Stimulated activated CD4-positive, alpha-beta T cell treated with anti-CD3 and anti-CD28 coated beads, Interleukin-1b, Interleukin-23, amount 100 ng/mL, for 4 hours (primary cell): ENCODE measurements around the gene EBF3.

Experiments
- DNase-seq, 2 donors: peaks; one replicate each; pipeline ENCODE4 v3.0.0-alpha.2; 2020; ENCODE audit warnings: low read depth in 2 of 2

EBF3 gene

DNA sequence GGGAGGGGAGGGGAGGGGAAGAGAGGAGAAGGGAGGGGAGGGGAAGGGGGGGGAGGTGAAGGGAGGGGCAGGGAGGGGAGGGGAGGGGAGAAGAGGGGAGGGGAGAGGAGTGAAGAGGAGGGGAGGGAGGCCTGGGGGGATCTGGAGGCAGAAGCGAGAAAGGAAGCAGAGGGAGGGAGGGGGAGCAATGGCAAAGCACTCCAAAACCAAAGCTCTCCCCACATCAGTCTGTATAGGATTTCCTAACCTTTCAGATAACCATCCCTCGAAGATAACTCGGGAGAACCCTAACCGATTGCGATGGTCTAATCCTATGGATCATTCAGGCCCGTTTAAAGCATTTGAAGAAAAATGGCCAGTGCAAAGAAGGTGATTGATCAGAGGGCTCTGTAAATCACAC lies 19.0 kb downstream of the EBF3 start:
- DNase-seq = no peak

DNA sequence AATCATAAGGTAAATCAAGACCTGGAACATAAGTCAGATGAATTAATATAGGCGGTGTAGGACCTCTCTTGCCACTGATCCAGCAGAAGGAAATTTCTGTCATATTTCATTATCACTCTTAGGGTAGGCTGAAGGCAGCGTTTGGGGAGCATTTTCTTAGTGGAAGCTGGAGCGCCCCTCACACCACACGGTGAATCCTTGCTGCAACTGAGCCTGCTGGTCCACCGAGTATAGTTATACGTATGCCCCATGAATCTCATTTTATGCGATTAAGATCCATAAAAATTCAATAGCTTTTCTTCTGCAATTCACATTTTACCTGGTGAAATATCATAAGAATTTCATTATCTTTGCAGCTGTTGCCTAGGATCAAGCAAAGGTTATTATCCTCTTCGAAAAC lies 19.6 kb downstream of the EBF3 start:
- no peak for DNase-seq

DNA sequence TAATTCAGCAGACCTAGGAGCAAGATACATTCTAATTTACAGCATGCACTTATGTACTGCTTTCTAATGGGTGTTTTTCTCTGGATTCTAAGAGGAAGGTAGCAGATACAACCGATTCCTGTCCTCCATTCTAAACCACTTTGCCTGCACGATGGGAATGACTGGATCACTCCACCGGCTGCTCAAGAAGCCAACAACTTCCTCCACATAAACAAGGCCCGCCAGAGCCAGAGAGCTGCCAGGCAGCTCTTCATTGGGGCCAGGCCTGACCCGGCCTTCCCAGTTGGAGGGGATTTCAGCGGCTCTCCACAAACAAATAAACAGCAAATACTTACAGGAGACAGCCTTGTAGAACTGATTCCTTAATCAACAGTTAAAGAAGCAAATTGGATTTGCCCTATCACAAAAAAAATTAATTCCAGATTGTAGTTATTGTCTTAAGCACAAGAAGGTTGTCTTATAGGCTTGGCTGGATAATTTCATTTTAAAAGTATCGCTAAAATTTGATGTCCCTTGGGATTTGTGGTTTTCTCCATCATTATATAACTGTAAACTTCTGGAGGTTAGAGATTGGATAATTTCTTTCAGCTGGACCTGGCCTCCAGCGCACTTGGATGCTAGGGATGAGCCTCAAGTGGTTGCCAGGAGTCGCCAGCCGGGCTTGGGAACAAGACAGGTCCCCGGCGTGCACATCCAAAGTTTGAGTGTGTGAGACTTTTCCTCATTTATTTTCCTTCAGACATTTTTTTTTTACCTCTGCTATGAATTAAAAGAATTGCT lies 20.9 kb downstream of the EBF3 start:
- no peak for DNase-seq

DNA sequence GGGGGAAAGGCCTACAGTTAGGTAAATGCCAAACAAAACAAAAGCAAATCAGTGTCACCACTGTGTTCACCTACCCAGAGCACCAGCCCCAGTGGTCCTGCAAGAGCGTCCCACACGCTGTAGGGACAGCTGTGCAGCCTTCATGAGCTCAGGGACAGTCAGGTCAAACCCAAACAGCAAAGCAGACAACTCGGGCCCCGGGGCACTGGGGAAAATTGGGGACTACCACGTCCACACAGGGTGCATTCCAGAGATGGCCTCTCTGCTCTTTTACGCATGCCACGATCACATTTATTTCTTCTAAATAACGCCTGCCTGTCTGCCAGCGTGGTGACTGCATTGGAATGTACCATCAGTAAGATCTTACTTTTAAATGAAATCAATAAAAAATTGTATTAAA lies 21.7 kb downstream of the EBF3 start:
- DNase-seq = no peak

DNA sequence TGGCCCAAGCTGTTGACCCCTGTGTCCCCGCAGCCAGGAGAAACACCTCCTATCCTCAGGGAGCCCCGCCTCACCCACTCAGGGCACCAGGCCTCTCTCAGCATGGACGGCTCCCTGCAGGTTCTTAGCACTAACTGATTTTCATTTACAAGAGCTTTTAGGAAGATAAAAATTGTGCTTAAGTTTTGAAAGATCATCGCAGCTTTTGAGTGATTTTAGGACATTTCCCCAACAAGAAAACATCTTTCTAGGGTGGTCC lies 22.1 kb downstream of the EBF3 start:
- DNase-seq = no peak

DNA sequence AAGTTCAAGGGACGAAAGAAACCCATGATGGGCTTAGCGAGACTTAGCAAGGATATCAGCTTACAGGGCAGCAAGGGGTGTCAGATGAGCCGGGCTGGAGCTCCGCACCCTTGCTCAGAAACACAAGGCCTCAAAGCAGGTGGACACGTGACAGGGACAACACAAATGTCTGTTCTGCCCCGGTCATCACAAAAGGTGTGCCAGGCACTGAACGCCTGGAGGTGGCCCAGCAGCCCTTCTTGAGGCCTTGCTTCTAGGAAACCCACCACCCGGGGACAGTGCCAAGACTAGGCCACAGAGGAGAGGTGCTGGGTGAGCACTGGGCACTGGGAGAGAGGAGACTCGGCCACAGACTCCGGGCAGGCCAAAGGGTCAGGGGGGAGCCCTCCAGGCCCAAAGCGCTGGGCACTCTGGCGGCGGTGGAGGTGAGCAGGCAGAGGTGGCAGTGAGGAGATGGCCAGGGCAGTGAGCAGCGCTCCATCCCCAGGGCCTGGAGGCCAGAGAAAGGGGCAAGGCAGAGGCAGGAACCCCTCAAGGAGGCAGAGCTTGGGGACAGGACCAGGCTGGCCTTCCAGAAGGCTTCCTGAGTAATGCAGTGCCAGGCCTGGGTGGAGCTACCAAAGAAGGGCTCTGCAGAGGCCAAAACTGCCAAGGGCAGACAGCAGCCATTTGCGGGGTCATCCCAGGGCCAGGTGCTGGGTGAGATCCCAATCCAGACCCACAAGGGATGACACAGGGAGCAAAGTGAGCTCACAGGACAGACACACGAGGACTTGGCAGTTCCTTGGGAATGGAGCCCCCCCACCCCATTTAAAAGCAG lies 22.7 kb downstream of the EBF3 start:
- no peak for DNase-seq

DNA sequence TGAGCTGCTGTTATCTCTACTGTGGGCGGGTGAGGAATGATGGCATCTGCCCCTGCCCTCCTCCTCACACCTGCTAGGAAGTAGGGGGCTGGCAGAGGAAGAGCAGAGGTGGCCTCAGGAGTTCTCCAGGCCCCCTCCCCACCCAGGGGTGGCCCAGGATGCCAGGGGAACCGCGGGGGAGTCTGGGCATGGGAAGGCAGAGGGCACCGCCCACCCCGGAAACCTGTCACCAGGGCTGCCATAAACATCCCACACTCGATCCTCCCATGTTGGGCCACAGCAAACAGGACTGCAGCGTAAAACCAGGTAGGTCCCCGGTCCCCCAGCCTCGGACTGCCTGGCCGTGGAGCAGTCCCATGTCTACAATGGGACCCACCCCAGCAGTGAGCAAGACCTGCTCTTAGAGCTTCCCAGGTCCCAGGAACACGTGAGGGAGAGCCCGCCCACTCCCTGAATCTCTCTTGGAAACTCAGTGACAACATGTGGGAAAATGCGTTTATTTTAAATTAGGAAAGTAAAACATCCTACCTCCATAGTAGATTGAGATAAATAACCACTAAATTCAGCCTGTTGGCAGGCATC lies 23.4 kb downstream of the EBF3 start:
- no peak for DNase-seq

DNA sequence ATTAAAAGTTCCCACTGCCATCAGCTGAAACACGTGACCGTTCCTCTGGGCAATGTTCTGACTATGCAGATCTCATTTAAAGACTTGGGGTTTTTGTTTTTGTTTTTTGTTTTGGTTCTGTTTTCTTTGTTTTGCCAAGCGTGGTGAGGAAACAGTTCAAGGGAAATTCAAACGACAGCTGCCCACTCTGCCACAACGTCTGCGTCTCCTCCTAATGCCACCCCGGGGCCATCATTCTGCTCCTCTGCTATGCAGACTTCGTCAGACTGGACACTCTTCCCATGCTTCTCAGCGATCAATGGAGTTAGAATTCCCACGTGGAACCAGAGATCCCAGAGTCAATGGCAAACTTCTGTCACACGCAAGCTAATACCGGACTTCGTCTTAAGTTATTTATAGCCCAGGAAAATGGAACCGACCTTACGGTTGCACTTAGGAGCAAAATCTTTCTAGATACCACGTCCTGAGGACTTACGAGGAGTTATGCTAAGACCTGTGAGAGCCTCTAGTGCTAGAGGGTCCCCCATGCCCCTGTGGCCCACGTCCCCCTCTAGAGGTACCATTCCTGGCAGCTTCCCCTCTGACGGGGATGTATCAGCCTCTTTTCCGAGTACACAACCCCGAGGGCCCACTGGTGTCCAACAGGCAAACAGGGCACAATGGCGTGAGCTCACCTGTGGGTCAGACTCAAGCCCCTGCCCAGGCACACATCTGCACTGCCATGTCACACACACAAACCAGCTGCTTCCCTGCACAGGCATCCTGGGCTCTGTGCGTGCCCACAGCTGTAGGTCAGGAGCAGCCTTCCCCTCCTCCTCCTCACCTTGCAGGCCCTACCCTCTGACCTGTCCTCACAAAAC lies 24.4 kb downstream of the EBF3 start:
- DNase-seq = no peak

DNA sequence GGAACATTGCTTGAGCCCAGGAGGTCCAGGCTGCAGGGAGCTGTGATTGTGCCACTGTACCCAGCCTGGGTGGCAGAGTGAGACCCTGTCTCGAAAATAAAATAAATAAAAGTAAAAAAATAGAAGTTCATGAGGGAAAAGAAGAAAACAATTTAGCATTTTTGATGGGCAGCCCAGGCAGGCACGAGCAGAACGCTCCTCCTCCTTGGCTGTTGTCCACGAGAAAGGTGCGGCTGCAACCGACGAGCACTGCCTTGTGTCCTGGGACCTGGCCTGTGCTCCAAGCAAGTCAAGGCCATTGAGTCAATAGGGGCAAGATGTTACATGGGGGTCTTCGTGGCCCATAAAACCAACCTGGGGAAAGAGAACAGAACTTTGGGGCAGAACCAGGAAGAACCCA lies 25.6 kb downstream of the EBF3 start:
- DNase-seq = no peak

DNA sequence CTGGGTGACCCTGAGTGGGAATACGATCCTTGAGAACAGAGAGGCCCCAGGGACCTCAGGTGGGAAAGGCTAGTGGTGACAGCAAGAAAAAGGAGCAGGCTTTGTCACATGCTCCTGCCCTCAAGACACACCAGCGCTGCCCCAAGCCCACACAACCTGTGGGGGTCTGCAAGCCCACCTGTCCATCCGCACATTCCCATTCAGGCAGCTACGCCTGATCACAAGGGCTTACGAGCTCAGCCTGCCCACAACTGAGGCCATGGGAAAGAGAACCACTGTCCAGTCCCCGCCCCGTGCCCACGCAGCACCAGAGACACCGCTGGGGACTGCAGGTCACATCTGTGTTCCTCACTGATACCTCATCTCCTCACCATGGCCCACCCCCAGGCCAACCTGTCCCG lies 26.7 kb downstream of the EBF3 start:
- no peak for DNase-seq

DNA sequence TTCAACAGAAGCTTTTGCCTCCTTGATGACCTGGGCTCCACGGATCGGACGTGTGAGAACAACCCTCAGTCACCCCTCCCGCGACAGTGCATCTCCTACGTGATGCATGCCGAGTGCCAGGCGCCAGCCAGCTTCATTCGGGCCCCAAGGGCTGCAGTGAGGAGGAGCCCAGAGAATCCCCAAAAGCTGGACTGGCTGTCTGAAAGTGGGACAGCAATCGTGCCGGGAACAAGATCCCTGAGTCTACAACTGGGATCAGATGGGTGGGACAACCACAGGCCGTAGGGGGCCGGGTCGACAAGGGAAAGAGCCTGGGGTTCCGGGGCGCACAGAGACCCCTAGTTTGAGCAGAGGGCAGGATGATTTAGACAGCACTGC lies 27.2 kb downstream of the EBF3 start:
- no peak for DNase-seq

DNA sequence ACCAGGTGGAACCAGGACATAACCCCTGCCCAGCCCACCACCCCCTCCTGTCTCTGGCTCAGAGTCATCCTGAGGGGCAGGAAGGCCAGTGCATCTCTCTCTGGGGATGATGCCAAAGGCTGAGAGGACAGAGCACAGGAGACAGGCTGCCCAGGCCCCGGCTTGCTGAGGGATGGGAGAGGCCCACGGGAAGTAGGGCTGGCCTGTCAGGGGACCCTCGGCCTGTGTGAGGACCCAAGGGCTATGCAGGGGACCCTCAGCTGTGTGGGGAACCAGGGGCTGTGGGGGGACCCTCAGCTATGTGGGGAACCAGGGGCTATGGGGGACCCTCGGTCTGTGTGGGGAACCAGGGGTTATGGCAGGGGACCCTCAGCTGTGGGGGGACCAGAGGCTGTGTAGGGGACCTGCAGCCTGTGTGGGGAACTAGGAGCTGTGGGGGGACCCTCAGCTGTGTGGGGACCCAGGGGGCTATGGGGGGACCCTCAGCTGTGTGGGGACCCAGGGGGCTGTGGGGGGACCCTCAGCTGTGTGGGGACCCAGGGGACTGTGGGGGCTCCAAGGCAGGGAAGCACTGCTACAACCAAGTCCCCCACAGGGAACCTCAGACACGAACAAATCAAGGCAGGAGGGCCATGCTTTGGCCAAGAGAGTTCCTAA lies 27.7 kb downstream of the EBF3 start:
- DNase-seq = no peak

DNA sequence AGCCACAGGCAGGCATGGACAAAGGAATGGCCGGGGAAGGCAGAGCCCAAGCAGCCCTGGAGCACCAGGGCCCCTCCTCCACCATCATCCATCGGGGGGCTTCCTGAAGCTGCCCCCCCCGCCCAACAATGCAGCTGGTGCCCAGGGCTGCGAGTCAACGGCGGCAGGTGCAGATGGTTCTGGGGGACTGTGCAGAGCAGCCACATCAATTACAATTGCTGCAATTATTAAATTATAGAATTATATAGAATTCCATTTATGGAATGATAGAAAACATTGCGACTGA lies 28.3 kb downstream of the EBF3 start:
- no peak for DNase-seq

DNA sequence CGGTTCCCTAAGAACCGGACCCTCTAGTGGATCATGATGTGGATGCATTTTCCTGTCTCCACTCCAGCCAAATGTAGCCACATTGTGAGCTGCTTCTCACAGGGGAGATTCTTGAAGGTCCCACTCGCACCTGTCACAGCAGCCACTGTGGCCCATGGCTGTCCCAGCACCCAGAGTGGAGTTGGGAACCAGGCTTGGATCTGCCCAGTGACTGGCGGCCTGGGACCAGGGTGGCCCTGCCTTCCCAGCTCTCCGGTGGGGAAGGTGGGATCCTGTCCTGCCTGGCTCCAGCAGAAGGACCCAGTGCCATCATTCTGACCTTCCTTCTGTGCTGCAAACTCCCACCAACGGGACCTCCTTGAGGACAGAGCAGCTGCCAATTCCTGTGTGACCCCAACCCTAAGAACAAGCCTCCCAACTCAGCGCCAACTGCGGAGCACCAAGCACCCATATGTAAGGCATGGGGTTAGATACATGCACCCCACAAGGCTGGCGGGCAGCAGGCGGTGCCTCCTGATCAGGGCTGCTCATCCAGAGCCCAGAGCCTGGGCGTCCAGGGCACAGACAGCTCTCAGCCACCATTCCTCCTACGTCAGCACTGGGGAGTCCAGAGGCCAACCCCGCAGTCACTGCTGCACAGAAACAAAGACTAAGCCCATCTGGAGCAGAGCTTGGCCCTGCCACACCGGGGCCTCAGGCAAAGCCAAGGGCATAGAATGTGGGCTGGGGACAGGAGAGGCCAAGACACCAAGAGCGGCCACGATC lies 28.8 kb downstream of the EBF3 start:
- DNase-seq = no peak

DNA sequence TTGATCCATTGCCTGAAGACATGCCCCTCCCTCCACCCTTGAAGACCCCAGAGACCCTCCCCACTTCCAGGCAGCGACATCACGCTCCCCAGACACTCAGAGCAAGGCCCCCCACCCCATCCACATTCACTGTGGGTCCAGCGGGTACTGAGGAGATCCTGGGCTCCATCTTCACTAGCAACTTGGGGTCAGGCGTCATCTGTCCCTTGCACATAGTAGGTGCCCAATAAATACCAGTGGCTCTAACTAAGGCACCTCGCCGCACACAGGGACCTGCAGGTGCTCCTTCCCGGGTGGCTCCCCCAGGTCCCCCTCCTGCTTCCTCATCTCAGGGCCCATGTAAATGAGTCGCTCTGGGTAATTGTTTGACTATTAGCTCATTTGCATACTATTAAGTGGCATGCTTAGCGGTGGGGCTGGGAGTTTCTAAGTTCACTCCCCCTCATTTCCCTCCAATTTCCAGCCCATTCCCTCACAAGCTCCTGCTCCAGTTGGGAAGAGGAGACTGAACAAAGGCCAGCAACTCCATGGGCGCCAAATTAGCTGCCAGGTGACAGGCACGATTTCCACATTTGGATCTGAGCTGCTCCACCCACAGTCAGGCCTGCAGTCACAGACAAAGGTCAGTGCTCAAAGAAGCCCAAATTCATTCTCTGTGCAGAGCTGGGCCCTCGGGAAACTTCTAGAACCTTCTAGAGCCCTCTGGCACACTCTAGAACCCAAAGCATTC lies 29.7 kb downstream of the EBF3 start:
- DNase-seq = no peak

DNA sequence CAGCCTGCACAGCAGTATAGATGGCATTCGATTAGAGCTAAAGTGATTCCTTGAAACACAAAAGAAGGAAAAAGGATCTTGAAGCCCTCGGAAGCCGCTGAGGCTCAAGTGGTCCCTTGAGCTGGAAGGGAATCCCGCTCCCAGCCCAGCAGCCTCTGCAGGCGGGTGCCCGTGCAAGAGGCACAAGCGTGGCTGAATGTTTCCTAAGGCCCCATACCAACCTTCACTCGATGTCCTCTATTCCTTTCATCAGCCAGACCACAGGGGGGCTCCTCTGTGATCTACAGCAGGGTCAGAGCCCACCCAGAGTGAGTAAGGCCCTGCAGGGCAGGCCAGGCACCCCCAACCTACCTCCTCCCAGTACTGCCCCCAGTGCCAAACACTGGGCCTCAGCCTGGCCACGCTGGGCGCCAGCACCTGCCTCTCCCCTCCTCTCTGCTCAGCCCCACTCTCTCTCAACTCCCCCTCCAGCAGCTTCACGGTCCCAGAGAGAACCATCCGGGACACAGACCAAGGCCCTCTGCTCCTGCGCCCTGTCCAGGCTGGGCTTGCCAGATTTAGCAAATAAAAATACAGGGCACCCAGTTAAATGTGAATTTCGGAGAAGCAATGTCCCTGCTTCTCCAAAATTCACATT lies 30.5 kb downstream of the EBF3 start:
- DNase-seq = no peak

DNA sequence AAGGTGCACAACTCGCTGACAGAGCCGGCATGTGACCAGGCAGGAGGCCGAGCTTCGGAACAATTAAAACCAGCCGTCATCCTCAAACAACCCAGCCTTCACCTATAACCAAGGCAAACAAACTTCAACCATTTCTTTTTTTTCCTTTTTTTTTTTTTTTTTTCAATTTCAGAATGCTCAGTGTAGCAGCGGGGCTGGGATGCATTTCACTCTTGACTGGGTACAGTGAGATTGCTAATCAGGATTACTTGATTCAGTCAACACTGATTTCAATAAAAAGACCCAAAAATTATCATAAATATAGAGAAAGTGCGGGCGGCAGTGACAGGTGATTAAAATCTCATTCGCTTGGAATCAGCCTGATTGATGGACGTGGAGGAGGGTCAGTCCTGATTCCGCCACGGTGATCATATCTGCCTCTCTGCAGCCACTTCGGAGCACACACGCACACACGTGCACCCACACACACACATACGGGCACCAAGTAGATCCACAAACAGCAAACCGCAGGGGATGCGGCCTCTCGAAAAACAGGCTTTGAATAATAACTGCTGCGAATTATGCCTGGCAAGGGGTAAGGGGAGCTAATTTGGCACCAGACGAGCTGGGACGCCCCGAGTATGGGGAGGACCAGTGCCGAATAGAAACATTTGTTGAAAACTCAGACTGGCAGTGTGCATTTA lies 31.2 kb downstream of the EBF3 start:
- no peak for DNase-seq

DNA sequence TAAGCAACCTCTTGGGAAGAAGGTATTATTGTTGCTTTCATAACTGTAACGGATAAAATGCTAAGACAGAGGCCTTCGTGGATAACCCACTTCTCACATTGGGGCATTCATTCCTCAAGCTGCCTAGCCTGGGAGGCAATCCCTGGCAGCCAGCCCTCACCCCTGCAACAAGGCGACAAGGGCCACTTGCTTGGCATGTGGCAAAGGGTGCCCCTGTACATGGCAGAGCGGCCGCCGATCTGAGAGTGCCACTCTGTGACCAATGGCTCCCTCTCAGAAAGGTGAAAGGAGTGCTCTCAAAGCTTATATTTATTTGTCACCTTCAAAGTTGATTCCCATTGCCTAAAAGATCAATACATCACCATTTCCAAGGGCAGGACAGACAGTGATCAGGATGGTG lies 31.9 kb downstream of the EBF3 start:
- DNase-seq = no peak
